ENCODE data around the gene PPBP.
A peak's percentile ranks its signal among the peaks of the same experiment; 100 is the strongest.
"Not testable (repeated sequence)": the region's sequence is repeated elsewhere in the genome, so short reads cannot be mapped to it uniquely, and the experiment has no call there.

Gene PPBP

GRCh38 chr4:74009307-74009706 is 21.3 kb upstream of the PPBP start:
- H3K27ac Mint-ChIP-seq: no peak overlapping the region
- no peaks in the 10 kb centered on the region for H3K9me3 Mint-ChIP-seq
- no peaks in the 10 kb centered on the region for H3K36me3 Mint-ChIP-seq
- no peak overlapping the region for H3K4me3 Mint-ChIP-seq
- no peaks in the 10 kb centered on the region for H3K27me3 Mint-ChIP-seq
- no peak for ATAC-seq
- H3K4me1 Mint-ChIP-seq: no peaks in the 10 kb centered on the region

GRCh38 chr4:74006009-74006476 is 18.1 kb upstream of the PPBP start:
- no peak overlapping the region for H3K4me3 Mint-ChIP-seq
- H3K36me3 Mint-ChIP-seq: no peaks in the 10 kb centered on the region
- no peaks in the 10 kb centered on the region for H3K27me3 Mint-ChIP-seq
- H3K4me1 Mint-ChIP-seq: no peaks in the 10 kb centered on the region
- no peak overlapping the region for H3K27ac Mint-ChIP-seq
- ATAC-seq: no peak
- no peaks in the 10 kb centered on the region for H3K9me3 Mint-ChIP-seq

- Mint-ChIP-seq H3K4me1 (no peaks in the 10 kb centered on the region), H3K4me3 (no peak overlapping the region), H3K36me3 (no peaks in the 10 kb centered on the region), H3K27me3 (no peaks in the 10 kb centered on the region), H3K9me3 (no peaks in the 10 kb centered on the region), H3K27ac (no peak overlapping the region)
- no peak for ATAC-seq
Observed at GRCh38 chr4:74005528-74005927, 17.5 kb upstream of the PPBP start.

DNA sequence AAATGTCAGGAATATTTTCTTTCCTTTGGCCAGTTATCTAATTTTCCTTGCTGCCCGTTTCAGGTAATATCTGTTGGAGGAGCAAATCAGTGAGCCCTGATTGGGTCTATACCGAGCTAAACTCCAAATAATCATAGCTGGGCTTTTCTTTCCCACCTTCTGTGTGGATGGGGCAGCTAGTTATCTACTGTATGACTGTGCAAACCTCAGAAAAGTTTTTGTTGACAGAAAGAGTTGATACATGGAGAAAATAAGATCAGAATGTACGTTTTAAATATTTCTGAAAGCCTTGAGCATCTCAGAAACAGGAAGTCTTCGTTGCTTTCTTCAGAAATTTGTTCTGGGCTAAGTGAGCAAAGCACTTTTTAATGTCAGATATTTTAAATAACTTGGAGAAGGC is 16.7 kb upstream of the PPBP start:
- H3K9me3 Mint-ChIP-seq: no peaks in the 10 kb centered on the region
- no peak for ATAC-seq
- no peaks in the 10 kb centered on the region for H3K36me3 Mint-ChIP-seq
- H3K4me1 Mint-ChIP-seq: no peaks in the 10 kb centered on the region
- H3K4me3 Mint-ChIP-seq: no peak overlapping the region
- no peaks in the 10 kb centered on the region for H3K27me3 Mint-ChIP-seq
- no peak overlapping the region for H3K27ac Mint-ChIP-seq

DNA sequence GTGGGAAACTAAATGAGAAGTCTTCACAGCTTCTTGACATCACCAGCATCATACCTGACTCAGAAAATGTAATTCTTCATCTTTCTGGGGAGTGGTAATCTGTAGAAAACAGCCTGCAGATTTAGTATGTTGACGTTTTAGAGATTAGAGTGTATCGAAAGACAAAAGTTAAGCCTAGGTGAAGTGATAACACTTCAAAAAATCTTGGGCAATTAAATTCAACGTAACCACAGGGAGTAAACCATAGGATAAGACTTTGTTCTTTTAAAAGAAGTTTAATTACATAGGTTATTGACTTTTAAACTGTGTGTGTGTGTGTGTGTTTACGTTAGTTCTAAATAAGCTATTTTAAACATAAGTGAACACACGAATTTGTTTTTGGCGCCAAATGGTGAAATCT is 12.3 kb upstream of the PPBP start:
- Mint-ChIP-seq H3K4me3 (no peak overlapping the region), H3K27me3 (peaks cover 9% of the 10 kb centered on the region), H3K36me3 (no peaks in the 10 kb centered on the region), H3K9me3 (peaks cover 2% of the 10 kb centered on the region), H3K27ac (no peak overlapping the region), H3K4me1 (no peaks in the 10 kb centered on the region)
- ATAC-seq: no peak

- Mint-ChIP-seq H3K27me3 (peaks cover 9% of the 10 kb centered on the region), H3K27ac (no peak within 1 kb of the TSS), H3K9me3 (peaks cover 2% of the 10 kb centered on the region), H3K36me3 (no peaks in the 10 kb centered on the region), H3K4me3 (no peak within 1 kb of the TSS), H3K4me1 (no peaks in the 10 kb centered on the region)
- ATAC-seq: peak; percentile 48
Observed at GRCh38 chr4:73998040-73999011, 10.3 kb upstream of the PPBP start, which contains the start of gene CXCL5. CXCL5 (minus strand) TSS chr4:73998677; CDS start chr4:73998581, 96 bp downstream.

GRCh38 chr4:73992050-73992449 is 4.1 kb upstream of the PPBP start:
- Mint-ChIP-seq H3K9me3 (no peaks in the 10 kb centered on the region), H3K36me3 (no peaks in the 10 kb centered on the region), H3K4me1 (no peaks in the 10 kb centered on the region), H3K27ac (no peak overlapping the region), H3K27me3 (no peaks in the 10 kb centered on the region), H3K4me3 (no peak overlapping the region)
- no peak for ATAC-seq

GRCh38 chr4:73991742-73992000 is 3.7 kb upstream of the PPBP start:
- ATAC-seq: no peak
- Mint-ChIP-seq H3K4me3 (no peak overlapping the region), H3K36me3 (no peaks in the 10 kb centered on the region), H3K27ac (no peak overlapping the region), H3K9me3 (no peaks in the 10 kb centered on the region), H3K4me1 (no peaks in the 10 kb centered on the region), H3K27me3 (no peaks in the 10 kb centered on the region)

DNA sequence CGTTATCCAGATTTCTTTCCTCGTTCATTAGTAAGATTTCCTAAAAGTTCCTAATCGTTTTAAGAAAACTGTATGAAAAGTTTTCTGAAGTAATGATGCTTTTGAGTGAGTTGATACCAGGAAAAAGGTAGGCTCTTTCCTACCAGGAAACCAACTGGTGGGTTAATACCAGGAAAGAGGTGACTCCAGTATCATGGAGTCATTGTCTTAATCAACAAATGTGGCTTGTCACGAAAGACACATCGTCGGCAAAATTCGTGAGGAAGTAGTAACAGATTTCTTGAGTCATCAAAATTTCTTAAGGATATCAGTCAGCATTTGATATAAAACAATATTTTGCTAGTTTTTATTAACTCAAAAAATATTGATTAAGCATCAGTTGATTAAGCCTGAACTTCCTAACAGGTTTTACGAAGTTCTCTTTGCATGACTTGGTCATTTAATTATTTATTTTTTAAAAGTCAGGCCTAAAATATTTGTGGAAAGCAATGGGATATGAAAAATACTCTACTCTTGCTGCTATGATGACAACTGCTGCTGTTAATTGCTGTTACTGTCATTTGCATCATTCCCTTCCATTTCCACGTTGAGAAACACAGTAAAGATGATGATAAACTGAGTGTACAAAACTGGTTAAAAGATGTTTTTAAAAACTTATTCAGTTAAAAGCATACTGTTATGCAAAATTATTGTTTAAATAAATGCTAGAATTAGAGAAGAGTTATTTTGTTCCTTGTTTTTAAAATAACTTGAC is 3.2 kb upstream of the PPBP start:
- no peaks in the 10 kb centered on the region for H3K27me3 Mint-ChIP-seq
- H3K9me3 Mint-ChIP-seq: no peaks in the 10 kb centered on the region
- no peak overlapping the region for H3K4me3 Mint-ChIP-seq
- no peaks in the 10 kb centered on the region for H3K36me3 Mint-ChIP-seq
- no peaks in the 10 kb centered on the region for H3K4me1 Mint-ChIP-seq
- no peak for ATAC-seq
- H3K27ac Mint-ChIP-seq: no peak overlapping the region

- no peak for ATAC-seq
- no peak overlapping the region for H3K4me3 Mint-ChIP-seq
- H3K4me1 Mint-ChIP-seq: no peaks in the 10 kb centered on the region
- H3K27me3 Mint-ChIP-seq: no peaks in the 10 kb centered on the region
- H3K9me3 Mint-ChIP-seq: no peaks in the 10 kb centered on the region
- no peaks in the 10 kb centered on the region for H3K36me3 Mint-ChIP-seq
- H3K27ac Mint-ChIP-seq: no peak overlapping the region
Observed at GRCh38 chr4:73989928-73990327, 1.9 kb upstream of the PPBP start.

GRCh38 chr4:73989031-73989430 is 1.0 kb upstream of the PPBP start:
- H3K27ac Mint-ChIP-seq: no peak overlapping the region
- H3K4me3 Mint-ChIP-seq: no peak overlapping the region
- no peaks in the 10 kb centered on the region for H3K4me1 Mint-ChIP-seq
- no peaks in the 10 kb centered on the region for H3K9me3 Mint-ChIP-seq
- no peaks in the 10 kb centered on the region for H3K27me3 Mint-ChIP-seq
- ATAC-seq: no peak
- H3K36me3 Mint-ChIP-seq: no peaks in the 10 kb centered on the region

- H3K4me1 Mint-ChIP-seq: no peaks in the 10 kb centered on the region
- no peak overlapping the region for H3K4me3 Mint-ChIP-seq
- no peak overlapping the region for H3K27ac Mint-ChIP-seq
- no peaks in the 10 kb centered on the region for H3K36me3 Mint-ChIP-seq
- peaks cover 11% of the 10 kb centered on the region for H3K27me3 Mint-ChIP-seq
- H3K9me3 Mint-ChIP-seq: no peaks in the 10 kb centered on the region
- ATAC-seq: no peak
Observed at GRCh38 chr4:73985528-73985852, 2.5 kb downstream of the PPBP start.

GRCh38 chr4:73984736-73985527 is 3.1 kb downstream of the PPBP start:
- H3K36me3 Mint-ChIP-seq: no peaks in the 10 kb centered on the region
- no peaks in the 10 kb centered on the region for H3K9me3 Mint-ChIP-seq
- ATAC-seq: no peak
- H3K4me1 Mint-ChIP-seq: no peaks in the 10 kb centered on the region
- H3K27me3 Mint-ChIP-seq: peaks cover 11% of the 10 kb centered on the region
- no peak overlapping the region for H3K27ac Mint-ChIP-seq
- H3K4me3 Mint-ChIP-seq: no peak overlapping the region

- not testable (repeated sequence) for H3K27ac Mint-ChIP-seq, H3K4me1 Mint-ChIP-seq, ATAC-seq, H3K36me3 Mint-ChIP-seq, H3K4me3 Mint-ChIP-seq, H3K9me3 Mint-ChIP-seq
- peaks cover 11% of the 10 kb centered on the region for H3K27me3 Mint-ChIP-seq
Observed at GRCh38 chr4:73981175-73981574, 6.8 kb downstream of the PPBP start.

GRCh38 chr4:73979407-73979957 is 8.5 kb downstream of the PPBP start:
- peaks cover 7% of the 10 kb centered on the region for H3K9me3 Mint-ChIP-seq
- no peak overlapping the region for H3K4me3 Mint-ChIP-seq
- H3K27me3 Mint-ChIP-seq: peaks cover 11% of the 10 kb centered on the region
- H3K4me1 Mint-ChIP-seq: no peaks in the 10 kb centered on the region
- no peaks in the 10 kb centered on the region for H3K36me3 Mint-ChIP-seq
- ATAC-seq: no peak
- no peak overlapping the region for H3K27ac Mint-ChIP-seq

All from stimulated activated memory B cell treated with anti-CD40 and anti-IgM and Interleukin-4, amounts not matched to agents 10 μg/mL and 1 μg/mL and 100 μg/mL, for 72 hours (primary cell).